Epidermal melanocyte (primary cell): Measurements from ENCODE around the gene EXD3.

Experiments used
- DNase-seq: peaks from one replicate; pipeline ENCODE4 v3.0.0; 2011; ENCODE audit warnings: low spot score; ENCODE audit not compliant: insufficient read length

Gene EXD3

GRCh38 chr9:137276473-137277328 lies 146.3 kb downstream of the EXD3 start:
- DNase-seq = peak; percentile 63

- DNase-seq = no peak
Measured at GRCh38 chr9:137275588-137276472, 147.1 kb downstream of the EXD3 start.

GRCh38 chr9:137275203-137275587 lies 147.8 kb downstream of the EXD3 start:
- DNase-seq = no peak

DNA sequence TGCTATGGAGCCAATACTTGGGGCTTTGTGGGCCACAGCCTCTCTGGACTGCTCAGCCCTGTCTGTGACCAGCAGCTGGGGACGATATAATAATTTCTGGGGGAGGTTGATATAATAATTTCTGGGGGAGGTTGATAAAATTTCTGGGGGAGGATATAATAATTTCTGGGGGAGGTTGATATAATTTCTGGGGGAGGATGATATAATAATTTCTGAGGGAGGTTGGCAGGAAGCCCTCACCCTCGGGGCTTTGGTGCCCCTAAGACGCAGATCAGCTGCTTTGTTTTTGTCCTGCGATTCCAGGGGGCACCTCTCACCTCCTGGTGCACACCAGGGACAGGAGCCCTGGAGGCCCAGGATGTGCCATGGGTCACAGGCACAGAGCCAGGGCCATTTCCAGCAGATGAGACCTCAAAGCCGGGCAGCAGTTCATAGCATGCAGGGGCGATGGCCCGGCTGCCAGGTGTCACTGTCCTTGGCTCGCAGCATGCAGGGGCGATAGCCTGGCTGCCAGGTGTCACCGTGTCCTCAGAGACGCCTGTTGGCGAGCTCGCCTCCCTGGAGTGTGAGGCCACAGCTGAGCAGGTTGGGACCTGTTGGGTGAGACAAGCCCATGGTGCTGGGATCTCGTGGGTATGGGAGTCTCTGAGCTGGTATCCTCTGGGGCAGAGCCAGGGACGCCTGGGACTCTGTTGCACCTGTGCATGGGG lies 149.2 kb downstream of the EXD3 start:
- DNase-seq = no peak

DNA sequence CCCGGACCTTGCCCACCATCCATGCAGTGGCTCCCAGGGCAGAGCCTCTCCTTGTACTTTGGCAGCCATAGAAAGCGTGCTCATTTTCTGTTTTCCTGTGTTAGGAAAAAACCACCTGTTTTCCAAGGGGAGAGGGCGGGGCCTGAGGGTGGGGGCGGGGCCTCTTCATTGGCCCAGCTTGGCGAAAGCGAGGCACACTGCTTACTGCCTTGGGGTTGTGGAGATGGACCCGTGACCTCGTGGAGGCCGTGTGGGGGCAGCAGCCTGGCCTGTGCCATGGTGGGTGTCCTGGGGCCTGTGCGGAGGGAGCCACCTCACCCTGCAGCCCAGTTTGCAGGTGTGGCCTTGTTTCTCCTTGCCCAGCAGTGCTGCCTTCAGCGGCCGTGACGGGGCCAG lies 149.9 kb downstream of the EXD3 start:
- DNase-seq = no peak

- DNase-seq = no peak
Measured at GRCh38 chr9:137272241-137273094, 150.5 kb downstream of the EXD3 start.

- DNase-seq = no peak
Measured at GRCh38 chr9:137271696-137272076, 151.3 kb downstream of the EXD3 start.

DNA sequence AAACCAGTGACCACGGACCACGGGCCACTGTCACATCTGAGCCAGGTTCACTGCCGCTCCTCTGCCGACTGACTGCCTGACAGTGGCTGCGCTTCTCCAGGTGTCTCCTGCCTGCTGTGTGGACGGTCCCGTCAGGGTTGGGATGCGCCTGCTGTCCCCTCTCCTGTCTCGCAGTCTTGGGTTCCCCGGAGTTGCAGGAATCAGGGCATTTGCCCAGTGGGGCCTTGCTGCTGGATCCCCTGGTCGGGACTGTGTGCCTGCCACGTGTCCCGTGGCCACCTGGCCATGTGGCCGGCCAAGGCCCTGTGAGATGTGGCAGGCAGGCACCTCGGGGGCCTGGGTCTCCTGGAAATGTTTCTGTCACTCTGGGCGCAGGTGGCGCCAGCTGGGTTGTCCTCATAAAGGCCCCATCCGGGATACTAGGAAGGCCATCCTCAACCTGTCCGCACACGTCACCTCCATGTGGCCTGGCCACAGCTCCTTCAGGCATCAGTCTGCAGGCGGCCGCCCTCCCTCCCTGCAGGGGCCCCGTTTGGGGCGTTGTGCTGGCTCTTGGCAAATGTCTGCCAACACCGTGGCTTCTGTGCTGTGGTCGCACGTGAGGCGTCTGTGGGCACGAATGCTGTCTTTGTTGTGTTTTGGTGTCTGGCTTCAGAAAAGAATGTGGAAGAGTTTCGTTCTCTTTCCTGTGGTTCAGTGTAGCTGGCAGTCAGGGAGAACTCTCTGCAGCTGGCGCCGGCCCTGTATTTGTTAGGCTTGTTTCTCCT lies 151.8 kb downstream of the EXD3 start:
- peak; percentile 77 for DNase-seq

DNA sequence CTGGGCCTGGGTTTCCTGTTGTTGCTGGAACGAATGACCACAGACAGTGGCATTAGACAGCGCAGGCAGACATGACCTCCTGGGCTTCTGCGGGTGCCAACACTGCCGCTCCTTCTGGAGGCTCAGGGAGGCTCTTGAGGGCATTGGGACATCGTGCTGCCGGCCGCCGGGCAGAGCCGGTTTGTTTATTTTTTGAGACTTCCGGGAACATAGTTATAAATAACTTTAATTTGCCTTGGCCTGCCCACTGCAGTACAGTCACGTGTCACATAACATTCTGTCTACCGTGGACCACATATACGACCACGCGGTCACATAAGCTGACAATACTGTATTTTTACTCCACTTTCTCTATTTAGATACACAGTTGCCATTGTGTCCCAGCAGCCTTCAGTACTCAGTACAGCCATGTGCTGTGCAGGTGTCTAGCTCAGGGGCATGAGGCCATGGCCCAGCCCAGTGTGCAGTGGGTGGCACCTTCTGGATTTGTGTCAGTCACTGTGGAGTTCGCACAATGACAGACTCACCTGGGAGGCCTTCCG lies 153.7 kb downstream of the EXD3 start:
- DNase-seq = peak; percentile 64

DNA sequence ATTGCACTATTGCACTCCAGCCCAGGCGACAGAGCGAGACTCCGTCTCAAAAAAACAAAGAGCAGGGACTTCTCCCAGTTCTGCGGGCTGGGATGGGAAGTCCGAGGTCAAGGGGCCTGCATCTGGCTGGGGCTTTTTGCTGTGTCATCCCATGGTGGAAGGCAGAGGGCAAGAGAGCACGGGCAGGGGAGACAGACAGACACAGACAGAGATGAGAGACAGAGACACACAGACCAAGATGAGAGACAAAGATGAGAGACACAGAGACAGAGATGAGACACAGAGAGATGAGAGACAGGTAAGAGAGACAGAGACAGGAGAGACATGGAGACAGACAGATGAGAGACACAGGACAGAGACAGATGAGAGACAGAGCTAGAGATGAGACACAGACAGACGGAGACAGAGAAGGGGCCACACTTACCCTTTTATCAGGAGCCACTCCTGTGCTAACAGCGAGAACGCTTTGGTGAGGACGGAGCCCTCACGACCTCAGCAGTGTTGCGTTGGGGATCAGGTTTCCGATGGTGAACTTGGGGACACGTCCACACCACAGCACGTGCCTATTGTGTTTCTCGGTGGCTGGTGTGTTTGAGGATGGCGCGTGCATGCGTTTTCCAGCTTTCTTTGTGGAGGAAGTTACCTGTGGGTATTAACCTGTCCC lies 154.3 kb downstream of the EXD3 start:
- DNase-seq = no peak

DNA sequence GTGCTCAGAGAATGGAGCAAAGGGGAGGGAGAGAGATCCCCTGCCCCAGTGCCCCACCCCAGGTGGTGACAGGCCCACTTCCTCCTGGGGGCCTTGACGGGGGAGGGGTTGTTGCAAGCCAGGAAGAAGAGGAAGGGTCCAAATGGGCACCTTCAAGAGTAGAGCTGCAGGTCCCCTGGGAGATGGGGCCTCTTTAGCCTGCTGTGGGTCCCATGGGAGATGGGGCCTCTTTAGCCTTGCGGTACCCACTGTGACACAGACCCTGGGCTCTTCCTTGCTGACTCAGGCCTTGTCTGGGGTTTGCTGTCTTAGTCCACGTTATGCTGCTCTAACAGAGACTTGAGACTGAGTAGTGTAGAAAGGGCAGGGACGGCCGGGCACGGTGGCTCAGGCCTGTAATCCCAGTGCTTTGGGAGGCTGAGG lies 155.0 kb downstream of the EXD3 start:
- DNase-seq = no peak

- DNase-seq = no peak
Measured at GRCh38 chr9:137266585-137267453, 156.1 kb downstream of the EXD3 start.

- no peak for DNase-seq
Measured at GRCh38 chr9:137266162-137266527, 156.8 kb downstream of the EXD3 start.

DNA sequence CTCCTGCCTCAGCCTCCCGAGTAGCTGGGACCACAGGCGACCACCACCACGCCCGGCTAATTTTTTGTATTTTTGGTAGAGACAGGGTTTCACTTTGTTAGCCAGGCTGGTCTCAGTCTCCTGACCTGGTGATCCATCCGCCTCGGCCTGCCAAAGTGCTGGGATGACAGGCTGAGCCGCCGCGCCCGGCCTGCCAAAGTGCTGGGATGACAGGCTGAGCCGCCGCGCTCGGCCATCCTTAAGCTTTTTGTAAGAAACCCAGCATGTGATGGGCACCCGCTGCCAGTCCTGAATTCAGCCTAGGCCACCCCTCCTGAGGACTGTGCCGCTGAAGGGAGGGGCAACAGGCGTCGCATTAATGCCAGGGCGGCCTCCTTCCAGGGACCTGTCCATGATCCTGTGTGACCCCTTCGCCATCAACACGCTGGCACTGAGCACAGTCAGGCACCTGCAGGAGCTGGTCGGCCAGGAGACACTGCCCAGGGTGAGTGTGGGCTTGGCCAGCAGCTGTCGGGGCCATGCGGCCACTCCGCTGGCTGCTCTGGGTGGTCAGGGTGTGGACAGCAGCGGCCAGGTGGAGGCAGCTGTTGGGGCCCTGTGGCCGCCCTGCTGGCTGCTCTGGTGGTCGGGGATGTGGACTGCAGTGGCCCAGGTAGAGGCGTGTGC lies 157.3 kb downstream of the EXD3 start:
- no peak for DNase-seq

GRCh38 chr9:137264067-137264466 lies 158.9 kb downstream of the EXD3 start:
- DNase-seq = no peak

DNA sequence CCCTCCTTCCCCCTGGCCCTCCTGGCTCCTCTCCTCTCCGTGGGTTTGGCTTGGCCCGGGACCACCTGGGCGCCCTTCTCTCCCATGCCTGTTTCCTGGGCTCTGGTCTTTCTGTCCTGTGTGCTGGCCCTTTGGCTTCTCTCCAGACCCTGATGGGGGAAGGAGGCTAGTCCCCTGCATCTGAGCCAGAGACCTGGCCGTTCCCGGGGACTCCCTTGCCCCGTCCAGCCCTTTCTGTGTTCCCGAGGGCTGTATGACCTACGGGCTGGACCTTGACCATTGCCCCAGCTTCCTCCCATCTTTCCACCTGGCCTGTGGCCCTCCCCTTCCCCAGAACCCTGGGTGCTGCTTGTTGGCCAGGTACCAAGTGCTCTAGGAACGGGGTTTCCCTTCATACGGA lies 159.5 kb downstream of the EXD3 start:
- DNase-seq = no peak

DNA sequence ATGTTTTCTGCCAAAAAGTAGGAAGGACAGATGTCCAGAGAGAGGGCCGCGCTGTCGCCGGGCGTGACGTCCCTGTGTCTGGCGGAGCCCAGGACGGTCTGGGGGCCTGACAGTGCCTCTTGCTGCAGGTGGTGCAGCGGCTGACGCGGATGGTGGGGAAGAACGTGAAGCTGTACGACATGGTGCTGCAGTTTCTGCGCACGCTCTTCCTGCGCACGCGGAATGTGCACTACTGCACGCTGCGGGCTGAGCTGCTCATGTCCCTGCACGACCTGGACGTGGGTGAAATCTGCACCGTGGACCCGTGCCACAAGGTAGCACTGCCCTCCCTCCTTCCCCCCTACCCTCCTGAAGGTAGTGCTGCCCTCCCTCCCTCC lies 160.1 kb downstream of the EXD3 start:
- DNase-seq = no peak
